LNCAP (cell line): ENCODE measurements around the gene PRKACB.

Experiments used
- TF ChIP-seq, protein P1 (sequence below): fragments of 450-650 bp; IDR thresholded peaks from 2 replicates; pipeline ENCODE4 v1.5.1; 2017; ENCODE audit warnings: mild to moderate bottlenecking

The PRKACB gene

DNA sequence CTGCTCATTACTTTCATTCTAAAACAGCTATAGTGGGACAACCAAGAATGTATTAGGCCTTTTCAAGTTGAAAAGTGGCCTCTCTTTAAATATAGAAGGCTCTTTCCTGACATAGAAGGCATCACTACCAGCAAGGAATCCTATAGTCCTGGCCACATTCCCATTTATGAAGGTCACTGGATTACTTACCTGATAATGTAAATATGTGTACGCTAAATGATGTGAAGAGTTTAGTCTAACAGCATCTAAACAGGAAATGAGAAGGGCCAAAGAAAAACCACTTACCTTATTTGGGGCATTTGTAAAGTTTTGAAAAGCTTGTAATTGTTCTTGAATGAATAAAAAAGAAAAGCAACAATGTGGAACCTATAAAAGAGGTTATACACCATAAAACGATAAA is 24.7 kb downstream of the PRKACB start:
- TF ChIP-seq, protein P1, sequence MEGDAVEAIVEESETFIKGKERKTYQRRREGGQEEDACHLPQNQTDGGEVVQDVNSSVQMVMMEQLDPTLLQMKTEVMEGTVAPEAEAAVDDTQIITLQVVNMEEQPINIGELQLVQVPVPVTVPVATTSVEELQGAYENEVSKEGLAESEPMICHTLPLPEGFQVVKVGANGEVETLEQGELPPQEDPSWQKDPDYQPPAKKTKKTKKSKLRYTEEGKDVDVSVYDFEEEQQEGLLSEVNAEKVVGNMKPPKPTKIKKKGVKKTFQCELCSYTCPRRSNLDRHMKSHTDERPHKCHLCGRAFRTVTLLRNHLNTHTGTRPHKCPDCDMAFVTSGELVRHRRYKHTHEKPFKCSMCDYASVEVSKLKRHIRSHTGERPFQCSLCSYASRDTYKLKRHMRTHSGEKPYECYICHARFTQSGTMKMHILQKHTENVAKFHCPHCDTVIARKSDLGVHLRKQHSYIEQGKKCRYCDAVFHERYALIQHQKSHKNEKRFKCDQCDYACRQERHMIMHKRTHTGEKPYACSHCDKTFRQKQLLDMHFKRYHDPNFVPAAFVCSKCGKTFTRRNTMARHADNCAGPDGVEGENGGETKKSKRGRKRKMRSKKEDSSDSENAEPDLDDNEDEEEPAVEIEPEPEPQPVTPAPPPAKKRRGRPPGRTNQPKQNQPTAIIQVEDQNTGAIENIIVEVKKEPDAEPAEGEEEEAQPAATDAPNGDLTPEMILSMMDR: no peak

GRCh38 chr1:84170171-84170570 is 26.1 kb downstream of the PRKACB start:
- TF ChIP-seq, protein P1: no peak

DNA sequence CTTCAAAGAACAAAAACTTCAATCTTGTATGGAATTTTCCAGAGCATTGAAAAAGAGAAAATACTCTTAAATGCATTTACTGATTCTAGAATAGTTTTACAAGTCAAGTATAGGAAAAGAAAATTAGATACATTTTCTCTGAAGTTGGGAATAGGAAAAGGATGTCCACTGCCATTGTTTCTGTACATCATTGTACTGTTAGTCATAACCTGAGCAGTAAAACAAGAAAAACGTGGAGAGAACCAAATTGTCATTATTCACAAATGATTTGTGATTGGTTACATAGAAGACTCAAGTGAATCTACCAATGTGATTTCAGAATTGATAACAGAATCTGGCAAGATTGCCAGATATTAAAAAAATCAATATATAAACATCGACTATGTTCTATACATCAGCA is 27.4 kb downstream of the PRKACB start:
- TF ChIP-seq, protein P1: no peak

GRCh38 chr1:84174051-84174556 is 30.0 kb downstream of the PRKACB start:
- TF ChIP-seq, protein P1: no peak

- TF ChIP-seq, protein P1: no peak
Measured at GRCh38 chr1:84181350-84182005, 37.4 kb downstream of the PRKACB start.

DNA sequence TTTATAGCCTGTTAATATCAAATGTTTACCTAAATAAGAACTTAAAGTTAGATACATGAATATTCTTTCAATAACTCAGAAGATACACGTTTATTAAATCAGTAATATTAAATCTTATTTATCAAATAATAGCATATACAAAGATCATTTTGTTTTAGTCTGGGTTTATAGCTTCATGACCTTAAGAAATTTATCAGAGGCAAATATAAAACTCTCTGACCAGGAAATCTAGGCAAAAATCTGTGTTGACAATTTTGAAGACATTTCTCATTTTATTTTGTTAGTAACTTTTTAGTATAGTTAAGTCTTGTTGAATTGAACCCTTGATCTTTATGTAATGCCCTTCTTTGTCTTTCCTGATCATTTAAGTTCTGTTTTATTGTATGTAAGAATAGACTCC is 46.4 kb downstream of the PRKACB start:
- TF ChIP-seq, protein P1: no peak

GRCh38 chr1:84192681-84193080 is 48.6 kb downstream of the PRKACB start:
- TF ChIP-seq, protein P1: no peak

DNA sequence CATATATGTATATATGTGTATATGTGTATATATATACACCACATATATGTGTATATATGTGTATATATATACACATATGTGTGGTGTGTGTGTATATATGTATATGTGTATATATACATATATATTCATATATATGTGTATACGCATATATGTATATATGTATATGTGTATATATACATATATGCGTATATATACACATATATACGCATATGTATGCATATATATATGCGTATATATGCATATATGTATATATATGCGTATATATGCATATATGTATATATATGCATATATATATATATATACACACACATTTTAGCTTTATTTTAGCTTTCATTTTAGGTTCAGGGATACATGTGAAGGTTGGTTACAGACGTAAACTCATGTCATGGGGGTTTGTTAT is 54.8 kb downstream of the PRKACB start:
- TF ChIP-seq, protein P1: no peak
